WTC11 (cell line): ENCODE results near the gene CNOT9. TPM values are rescaled to one million over a fixed set of nuclear protein-coding genes. Genes with fewer than 3 reads are reported as not detected.

ENCODE experiments used
- E2F1 ChIP-seq: sonication (generic); formaldehyde crosslinking; IDR thresholded peaks from 2 replicates; pipeline ENCODE4 v1.8.0; 2022; ENCODE audit warnings: mild to moderate bottlenecking, missing genetic modification reagents
- total RNA-seq: library from RNA; stranded (reverse); gene quantifications from 3 replicates; pipeline ENCODE4 v1.2.3, GENCODE V29; 2021

Gene CNOT9
- total RNA-seq, 1 experiment from 2014 or later: 62.6 TPM

GRCh38 chr2:218645126-218645525 is 76.5 kb downstream of the CNOT9 start (continued):
- TF ChIP-seq E2F1: no peak

Other genes with a start within 250 kb of the CNOT9 start
- gene CATIP, start 212.0 kb upstream of the CNOT9 start, total RNA-seq: 0.25 to 0.26 TPM in 2 of 3 replicates, not detected in the other
- gene SLC11A1, start 186.6 kb upstream of the CNOT9 start, total RNA-seq: 0.25 to 0.55 TPM (median 0.31 TPM) in 3 replicates
- gene CTDSP1, start 169.0 kb upstream of the CNOT9 start, total RNA-seq: 25.4 to 27.9 TPM (median 27.4 TPM) in 3 replicates
- 2.9 to 3.8 TPM (median 3.0 TPM) in 3 replicates for gene VIL1, start 149.7 kb upstream of the CNOT9 start, total RNA-seq
- 18.6 to 21.6 TPM (median 20.2 TPM) in 3 replicates for gene USP37, start 488 bp upstream of the CNOT9 start, total RNA-seq
- gene PLCD4, start 39.1 kb downstream of the CNOT9 start, total RNA-seq: 0.11 to 0.28 TPM (median 0.14 TPM) in 3 replicates
- gene ZNF142, start 90.8 kb downstream of the CNOT9 start, total RNA-seq: 25.1 to 33.5 TPM (median 28.7 TPM) in 3 replicates
- 31.4 to 35.4 TPM (median 32.7 TPM) in 3 replicates for gene BCS1L, start 90.8 kb downstream of the CNOT9 start, total RNA-seq
- 20.3 to 25.1 TPM (median 23.9 TPM) in 3 replicates for gene RNF25, start 103.2 kb downstream of the CNOT9 start, total RNA-seq
- gene STK36, start 103.2 kb downstream of the CNOT9 start, total RNA-seq: 41.0 to 47.7 TPM (median 42.7 TPM) in 3 replicates
- gene TTLL4, start 142.0 kb downstream of the CNOT9 start, total RNA-seq: 73.7 to 87.4 TPM (median 77.1 TPM) in 3 replicates
- gene CYP27A1, start 213.3 kb downstream of the CNOT9 start, total RNA-seq: 5.6 to 9.3 TPM (median 8.1 TPM) in 3 replicates